ENCODE data around the gene SIX4.
"Not testable (repeated sequence)": the region's sequence is repeated elsewhere in the genome, so short reads cannot be mapped to it uniquely, and the experiment has no call there.

Gene SIX4

DNA sequence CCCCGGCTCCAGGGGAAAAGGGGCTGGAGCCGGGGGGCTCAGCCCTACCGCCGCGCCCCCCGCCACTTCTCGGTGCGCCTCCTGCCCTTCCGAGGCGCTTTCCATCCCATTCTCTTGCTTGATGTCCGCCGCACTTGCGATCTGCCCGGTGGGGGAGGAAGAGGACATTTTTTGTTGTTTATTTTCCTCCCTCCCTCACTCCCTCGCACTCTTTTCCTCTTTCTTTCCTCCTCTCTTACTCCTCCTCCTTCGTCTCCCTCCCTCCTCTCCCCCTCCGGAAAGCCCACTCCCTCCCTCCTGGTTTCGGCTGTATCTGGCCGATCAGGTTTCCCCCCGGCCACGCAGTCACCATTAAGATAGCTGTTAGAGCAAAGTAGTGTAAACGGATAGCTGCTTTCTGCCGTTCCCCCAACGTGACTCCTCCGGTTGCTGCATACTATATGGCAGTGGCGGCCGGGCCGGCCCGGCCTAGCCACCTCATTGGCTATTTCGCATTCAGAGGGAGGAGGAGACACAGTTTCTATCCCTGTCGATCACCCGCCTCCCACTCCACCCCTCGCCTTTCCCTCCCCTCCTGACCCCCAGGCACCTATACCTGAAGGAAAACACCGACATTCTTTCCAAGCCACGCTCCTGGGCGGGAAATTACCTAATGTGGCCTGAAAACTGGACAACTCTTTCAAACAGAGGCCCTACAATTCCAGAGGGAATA is at the start of gene SIX4:
TSS of gene SIX4 (minus strand) at position 445 of the 712 bp plus-strand sequence. CDS start at position 168, 277 bp downstream.
- peak in 25 of 56 donors; percentile 8 to 47 (median 31) for DNase-seq

DNA sequence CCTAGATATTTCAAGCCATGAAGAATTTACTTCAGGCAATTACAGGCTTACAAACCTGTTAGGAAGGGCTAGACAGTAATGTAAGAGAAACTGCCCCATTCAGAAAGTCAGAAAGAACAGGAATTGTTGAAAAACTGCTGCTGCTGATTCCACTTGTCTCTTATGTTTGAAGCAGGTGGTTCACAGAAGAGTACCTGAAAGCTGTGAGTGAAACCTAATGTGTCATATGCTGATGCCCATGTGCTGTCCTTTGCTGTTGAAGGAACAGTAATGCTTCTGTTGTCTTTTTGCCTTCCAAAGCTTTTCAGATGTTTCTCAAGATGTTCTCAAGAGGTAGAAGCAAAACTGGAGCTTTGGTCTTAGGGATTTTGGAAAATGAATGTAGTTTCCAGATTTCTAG is 49.4 kb upstream of the SIX4 start:
- no peak for DNase-seq

DNA sequence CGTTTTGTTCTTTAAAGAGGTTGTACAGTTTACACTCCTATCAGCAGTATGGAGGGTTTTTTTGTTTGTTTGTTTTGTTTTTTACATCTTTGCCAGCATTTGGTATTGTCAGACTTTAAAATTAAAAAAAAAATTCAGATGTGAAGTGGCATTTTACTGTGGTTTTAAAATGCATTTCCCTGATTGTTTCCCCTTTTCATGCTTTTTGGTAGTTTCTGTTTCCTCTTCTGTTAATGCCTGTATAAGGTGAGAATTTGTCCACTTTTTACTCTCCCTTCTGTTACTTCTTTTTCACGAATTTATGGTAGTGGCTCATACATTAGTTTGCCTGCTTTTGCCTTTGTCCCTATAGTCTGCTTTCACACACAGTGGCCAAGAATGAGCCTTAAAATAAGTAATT is 47.0 kb upstream of the SIX4 start:
- no peak for DNase-seq

DNA sequence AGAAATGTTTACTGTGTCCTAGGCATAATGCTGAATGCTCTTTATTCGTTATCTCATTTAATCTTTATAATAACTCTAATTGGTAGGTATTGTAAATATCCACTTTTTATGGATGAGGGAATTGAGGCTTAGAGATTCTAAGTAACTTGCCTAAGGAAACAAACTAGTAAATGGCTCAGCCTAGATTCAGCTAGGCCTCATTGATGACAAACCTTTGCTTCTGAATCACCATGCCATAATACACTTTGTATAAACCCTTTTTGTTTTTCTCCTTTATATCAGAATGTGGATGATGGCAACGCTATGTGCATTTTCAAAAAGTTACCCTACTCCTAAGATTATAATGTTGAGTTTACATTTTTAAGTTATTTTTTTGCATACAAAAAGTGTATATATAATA is 44.5 kb upstream of the SIX4 start:
- no peak for DNase-seq

DNA sequence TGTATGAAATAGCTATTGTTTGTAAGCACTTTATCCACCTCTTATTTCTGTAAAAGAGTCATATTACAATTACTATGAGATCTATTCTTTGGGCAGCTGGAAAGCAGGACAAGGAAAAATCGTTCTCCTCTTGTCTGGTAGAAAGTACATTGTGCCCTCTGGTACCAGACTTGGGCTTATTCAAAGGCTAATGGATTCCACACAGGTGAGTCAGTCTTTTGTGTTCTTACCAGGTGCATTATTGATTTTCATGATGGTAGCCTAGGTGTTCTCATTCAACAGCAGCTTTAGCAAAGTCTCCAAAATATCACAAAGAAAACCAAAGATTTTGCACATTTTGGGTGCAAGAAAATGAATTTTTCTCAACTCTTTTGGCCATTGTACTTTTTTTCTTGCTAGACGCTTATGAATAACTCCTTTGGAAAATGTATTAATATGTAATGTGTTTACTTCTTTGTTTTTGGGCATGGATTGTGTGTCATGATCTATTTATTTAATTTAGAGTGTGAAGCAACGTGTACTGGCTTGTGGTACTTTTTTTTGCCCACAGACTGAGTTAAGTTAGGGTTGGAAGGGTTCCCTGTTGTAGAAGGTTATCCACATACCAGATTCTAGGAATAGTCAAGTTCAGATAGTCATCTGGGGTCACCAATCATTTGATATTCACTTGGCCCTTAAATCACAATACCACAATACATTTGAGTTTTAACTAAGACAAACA is 36.7 kb upstream of the SIX4 start:
- no peak for DNase-seq

DNA sequence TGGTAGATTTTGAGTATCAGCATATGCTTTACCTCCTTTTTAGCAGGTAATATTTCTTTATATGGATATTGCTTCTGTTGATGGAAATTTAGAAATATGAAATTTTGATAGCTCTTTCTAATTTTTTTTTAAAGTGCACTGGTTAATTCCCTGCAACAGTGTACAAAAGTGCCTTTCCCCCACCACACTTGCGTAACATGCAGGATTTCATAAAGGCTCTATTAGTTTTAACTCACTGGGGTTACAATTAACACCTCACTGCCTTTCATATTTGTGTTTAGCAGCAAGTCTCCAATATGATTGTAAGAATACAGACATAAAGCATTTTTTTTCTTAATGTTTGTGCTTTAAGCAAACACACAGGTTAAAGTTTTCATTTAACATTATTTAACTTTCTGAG is 36.1 kb upstream of the SIX4 start:
- DNase-seq, result no peak

DNA sequence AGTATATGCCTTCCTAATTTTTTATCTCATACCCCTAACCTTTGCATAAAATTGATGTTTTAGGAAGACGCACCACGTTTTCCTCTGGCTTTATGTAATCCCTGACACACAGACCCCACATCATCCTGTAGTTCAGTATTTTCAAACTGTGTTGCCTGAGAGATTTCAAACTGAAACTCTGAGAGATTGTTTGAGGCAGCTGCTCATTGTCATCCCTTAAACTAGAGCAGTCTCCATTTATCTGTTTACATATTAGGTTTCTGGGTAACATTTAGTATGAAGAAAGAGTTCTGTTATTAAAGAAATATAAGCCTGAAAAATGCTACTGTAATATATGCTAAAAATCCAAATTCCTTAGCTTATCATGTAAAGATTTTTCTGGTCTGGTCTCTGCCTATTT is 34.7 kb upstream of the SIX4 start:
- DNase-seq, result no peak

DNA sequence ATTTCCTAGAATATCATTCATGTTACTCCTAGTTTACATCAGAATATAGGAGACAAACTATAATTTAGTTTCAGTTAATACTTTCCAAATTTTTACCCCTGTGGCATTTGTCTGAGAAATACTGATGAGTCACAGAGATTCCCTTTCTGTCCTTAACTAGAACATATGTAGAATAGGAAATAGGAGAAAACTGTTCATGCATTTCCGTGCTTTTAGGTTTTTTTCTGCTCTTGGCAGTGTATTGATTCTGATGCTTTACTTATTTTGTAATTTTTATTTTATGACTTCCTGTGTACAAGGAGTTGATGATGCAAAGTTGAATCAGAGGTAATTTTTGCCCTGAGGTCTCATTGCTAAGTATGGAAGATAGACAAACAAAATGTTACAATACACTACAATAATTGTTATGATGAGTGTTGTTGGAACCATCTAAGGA is 33.4 kb upstream of the SIX4 start:
- no peak for DNase-seq

DNA sequence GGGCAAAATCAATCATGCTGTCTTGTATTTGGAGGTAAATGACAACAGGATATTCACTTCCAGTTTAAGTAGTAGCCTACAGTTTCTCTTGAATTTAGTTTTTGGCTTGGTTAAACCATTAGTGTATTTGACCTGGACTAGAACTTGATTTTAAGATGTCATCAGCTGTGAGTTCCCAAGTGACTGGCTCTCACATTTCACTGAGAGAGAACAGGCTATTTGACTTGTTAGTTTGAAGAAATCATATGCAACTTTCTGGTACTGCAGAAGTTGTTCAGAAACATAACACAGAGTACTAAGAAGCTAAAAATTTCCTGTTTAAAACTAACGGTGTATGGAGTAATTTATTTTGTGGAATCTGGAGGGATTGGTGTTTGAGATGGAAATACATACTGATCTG is 32.7 kb upstream of the SIX4 start:
- no peak for DNase-seq

DNA sequence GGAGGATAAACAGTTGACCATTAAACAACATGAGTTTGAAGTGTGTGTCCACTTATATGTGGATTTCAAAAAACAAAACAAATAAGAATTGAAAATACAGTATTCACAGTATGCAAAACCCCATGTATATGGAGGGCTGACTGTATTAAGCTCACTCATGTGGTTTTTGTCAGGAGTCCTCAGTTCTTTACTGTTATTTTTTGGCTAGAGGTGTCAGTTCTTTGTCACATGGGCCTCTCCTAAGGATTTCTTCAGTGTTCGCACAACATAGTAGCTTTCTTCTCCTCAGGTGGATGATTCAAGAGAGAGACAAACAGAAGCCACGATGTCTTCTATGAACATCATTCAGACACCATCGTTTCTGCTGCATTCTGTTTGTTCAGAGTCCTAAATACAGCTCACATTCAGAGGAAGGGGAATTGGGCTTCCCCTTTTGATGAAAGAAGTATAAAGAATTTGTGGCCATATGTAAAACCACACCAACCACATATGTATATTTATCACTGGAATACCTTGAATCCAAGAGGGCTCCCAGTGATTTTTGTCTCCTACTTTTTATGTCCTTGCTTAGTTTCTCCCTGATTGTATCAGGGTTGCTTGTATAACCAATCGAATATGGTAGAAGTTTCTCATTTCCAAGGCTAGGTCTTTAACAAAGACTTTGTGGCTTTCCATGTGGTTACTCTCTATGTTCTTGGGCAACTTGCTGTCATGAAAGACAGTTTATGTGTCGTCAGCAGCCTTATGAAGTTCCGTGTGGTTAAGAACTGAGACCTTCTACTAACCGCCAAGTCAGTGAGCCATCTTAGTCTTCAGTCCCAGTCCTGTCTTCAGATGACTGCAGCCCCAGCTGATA is 29.3 kb upstream of the SIX4 start:
- DNase-seq, result no peak

DNA sequence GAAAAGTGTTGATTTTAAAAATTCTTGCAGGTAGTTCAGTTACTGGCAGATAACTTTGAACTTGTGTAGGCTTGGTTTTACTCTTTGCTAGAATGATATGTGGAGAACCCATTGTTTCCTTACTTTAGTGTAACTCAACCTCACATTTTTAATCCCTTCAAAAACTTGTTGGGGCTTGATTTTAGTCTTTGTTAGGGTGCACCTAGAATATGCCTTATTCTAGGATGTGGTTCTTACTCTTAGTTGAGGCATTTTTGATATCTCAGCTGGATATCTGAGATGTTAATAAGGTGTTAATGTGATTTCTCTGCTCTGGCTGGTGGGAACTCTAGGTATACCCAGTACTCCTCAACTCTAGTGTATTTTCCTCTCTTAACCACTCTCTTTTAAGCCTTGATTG is 20.4 kb upstream of the SIX4 start:
- no peak for DNase-seq

DNA sequence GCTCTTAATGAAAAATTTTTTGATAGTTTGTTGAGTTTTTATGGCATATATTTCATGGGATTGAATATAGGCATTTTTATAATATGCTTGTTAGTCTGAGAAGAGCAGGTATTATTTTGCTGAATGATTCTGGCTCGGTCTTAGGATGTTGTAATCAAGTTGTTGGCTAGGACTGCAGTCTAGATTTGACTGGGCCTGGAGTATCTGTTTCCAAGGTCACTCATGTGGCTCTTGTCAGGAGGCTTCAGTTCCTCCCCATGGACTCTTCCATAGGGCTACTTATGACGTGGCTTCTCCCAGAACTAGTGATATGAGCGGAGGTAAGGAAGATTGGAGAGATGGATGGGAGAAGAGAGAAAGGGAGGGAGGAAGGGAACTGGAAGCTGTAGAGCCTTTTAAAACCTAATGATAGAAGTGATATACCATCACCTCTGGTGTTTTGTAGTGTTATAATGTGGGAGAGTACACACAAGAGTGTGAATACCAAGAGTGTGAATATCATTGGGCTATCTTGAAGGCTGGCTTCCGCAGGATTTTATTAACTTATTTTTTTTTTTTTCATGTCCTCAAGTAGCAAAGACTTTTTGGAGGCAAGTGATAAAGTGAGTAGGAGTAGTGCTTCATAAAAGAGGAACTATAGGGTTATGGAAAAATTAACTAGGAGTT is 14.8 kb upstream of the SIX4 start:
- no peak for DNase-seq

DNA sequence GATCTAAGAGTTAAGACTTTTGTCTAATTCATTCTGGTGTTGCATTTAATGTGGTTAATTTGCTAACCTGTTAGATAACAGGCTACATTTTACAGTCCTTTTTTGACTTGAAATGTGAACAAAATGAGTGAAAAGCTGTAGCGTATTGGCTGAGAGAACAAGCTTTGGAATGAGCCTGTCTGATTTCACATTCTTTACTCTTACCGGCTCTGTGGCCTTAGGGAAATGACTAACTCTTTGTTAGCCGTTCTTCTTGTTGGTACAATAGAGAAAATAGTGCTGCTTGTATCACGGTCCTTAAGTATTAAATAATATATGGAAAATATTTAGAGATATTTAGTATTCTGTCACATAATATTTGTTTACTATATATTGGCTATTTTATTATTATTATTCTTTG is 12.3 kb upstream of the SIX4 start:
- no peak for DNase-seq

DNA sequence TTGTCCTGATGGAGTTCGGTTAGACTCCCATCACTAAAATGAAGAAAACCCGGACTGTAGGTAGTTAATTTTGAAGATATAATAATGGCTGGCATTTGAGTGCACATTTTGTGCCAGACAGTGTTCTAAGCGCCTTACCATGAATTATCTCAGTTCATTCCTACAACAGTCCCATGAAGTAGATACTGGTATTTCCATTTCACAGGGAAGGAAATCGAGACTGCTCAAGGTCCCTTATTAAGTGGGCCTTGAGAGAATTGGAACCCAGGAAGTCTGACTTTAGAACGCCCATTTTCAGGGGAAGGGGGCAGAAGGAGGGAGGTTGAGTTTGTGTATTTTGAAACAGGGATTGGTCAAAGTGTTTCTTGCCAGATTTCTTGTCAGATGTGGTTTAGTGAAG is 11.3 kb upstream of the SIX4 start:
- no peak for DNase-seq

DNA sequence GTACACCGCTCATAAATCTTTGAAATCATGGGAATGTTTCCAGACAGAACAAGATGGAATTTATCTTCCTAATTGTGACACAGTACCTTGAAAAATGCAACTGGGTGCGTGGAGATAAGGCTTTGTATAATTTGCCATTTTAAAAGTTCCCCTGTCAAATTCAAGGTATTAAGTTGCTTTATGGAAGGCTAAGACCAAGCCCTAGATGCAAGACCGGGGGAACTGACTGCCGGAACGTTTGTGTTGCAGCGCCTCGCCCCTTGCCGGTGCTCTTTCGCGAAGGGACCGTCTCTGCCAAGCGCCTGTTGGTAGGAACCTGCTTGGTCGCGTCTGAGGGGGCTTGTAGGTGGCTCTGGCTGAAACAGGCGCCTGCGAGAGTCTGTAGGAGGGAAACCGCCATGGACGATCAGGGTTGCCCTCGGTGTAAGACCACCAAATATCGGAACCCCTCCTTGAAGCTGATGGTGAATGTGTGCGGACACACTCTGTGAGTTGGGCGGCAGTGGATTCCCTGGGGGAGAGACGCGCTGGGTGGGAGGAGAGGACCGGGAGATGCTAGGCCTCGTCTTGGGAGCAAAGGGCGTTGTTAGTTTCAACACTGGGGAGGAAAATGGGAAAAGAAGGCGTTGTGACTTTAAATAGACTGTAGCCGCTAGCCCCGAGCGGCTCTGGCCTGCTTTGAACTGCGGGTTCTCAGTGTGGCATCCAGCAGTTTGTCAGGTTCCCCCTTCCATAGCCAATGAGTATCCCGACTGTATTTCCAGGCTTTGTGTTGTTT is 10.5 kb upstream of the SIX4 start, which contains the start of gene MNAT1:
TSS of gene MNAT1 (plus strand) at position 297 of the 778 bp plus-strand sequence. CDS start at position 399, 102 bp downstream.
- peak in 55 of 56 donors; percentile 17 to 87 (median 71) for DNase-seq

DNA sequence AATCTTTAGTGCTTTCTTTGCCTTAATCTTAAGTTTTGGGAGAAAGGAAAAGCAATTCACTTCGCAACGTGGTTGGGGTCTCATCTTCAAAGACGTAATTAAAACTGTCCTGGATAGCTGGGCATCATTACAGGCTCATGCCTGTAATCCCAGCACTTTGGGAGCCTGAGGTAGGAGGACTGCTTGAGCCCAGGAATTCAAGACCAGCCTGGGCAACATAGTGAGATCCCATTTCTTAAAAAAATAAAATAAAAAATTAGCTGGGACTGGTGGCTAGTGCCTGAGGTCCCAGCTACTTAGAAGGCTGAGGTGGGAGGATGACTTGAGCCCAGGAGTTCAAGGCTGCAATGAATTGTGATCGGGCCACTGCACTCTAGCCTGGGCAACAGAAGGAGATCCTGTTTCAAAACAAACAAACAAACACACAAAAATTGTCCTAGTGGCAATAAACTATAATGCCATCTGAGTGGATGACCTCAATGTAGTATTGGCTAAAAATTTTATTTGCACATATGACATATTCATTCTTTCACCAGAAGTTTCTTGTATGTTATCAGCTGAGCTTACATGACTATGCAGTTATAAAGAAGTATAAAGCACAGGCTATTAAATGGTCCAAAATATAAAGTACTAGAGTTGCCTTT is 8.8 kb upstream of the SIX4 start:
- DNase-seq, result no peak

DNA sequence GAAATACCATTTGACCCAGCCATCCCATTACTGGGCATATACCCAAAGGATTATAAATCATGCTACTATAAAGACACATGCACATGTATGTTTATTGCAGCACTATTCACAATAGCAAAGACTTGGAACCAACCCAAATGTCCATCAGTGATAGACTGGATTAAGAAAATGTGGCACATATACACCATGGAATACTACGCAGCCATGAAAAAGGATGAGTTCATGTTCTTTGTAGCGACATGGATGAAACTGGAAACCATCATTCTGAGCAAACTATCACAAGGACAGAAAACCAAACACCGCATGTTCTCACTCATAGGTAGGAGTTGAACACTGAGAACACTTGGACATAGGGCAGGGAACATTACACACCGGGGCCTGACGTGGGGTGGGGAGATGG is 7.1 kb upstream of the SIX4 start:
- not testable (repeated sequence) for DNase-seq

DNA sequence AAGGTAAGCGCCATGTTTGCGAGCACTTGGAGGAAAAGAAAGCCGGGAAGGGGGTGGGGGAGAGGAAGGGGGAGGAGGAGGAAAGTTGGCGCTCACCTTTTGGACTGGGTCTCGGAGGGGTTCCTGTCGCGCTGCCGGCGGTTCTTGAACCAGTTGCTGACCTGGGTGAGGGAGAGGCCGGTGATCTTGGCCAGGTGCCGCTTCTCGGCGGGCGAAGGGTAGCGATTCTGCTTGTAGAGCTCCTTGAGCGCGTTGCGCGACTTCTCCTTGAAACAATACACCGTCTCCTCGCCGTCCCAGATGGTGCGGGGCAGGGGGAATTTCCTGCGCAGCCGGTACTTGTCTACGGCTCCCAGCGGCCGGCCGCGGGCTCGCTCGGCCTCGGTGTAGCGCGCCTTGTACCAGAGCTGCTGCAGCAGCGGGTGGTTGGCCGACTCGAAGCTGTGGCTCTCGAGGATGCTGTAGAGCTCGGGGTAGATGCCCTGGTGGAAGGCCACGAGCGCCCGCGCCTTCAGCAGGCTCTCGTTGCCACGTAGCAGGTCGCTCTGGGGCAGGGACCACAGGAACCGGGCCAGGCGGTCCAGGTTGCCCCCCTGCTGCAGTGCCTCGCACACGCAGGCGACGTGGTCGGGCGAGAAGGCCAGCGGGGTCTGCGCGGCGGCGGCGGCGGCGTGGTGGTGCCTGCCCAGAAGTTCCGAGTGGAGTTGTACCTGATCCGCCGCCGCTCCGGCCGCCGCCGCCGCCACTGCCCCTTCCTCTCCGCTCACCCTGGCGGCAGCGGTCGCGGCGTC is 840 bp downstream of the SIX4 start:
- peak in 10 of 56 donors; percentile 10 to 38 (median 20) for DNase-seq
